Measurements from ENCODE around the gene TSHZ2. TPM values are rescaled to one million over a fixed set of nuclear protein-coding genes. Genes with fewer than 3 reads are reported as not detected.

TSHZ2 gene
- total RNA-seq, 1 donor from 2014 or later = 19.8 TPM

- H3K9me3 Mint-ChIP-seq = peaks cover 4% of the 10 kb centered on the region
- intact Hi-C loops (cut with micrococcal nuclease) = no loop called here
- no peak overlapping the region for H3K4me3 Mint-ChIP-seq (ENCODE audit: low read depth)
- peaks cover 3% of the 10 kb centered on the region for H3K27me3 Mint-ChIP-seq (ENCODE audit: low read depth)
- no peak overlapping the region for H3K27ac Mint-ChIP-seq
- H3K36me3 Mint-ChIP-seq (ENCODE audit: low read depth) = no peaks in the 10 kb centered on the region
- no peak for DNase-seq (ENCODE audit: low spot score)
- peaks cover 2% of the 10 kb centered on the region for H3K4me1 Mint-ChIP-seq (ENCODE audit: low read depth)
Observed at GRCh38 chr20:53223626-53224172, 251.5 kb downstream of the TSHZ2 start.

- no peaks in the 10 kb centered on the region for H3K36me3 Mint-ChIP-seq (ENCODE audit: low read depth)
- H3K4me3 Mint-ChIP-seq (ENCODE audit: low read depth) = no peak overlapping the region
- peaks cover 2% of the 10 kb centered on the region for H3K4me1 Mint-ChIP-seq (ENCODE audit: low read depth)
- no peak overlapping the region for H3K27ac Mint-ChIP-seq
- no peak for DNase-seq (ENCODE audit: low spot score)
- H3K9me3 Mint-ChIP-seq = peaks cover 4% of the 10 kb centered on the region
- intact Hi-C loops (cut with micrococcal nuclease) = no loop called here
- peaks cover 3% of the 10 kb centered on the region for H3K27me3 Mint-ChIP-seq (ENCODE audit: low read depth)
Observed at GRCh38 chr20:53224851-53225250, 252.7 kb downstream of the TSHZ2 start.

GRCh38 chr20:53226826-53227225 is 254.7 kb downstream of the TSHZ2 start:
- Mint-ChIP-seq H3K27me3 (ENCODE audit: low read depth) (peaks cover 3% of the 10 kb centered on the region), H3K4me1 (ENCODE audit: low read depth) (no peaks in the 10 kb centered on the region), H3K4me3 (ENCODE audit: low read depth) (no peak overlapping the region), H3K27ac (no peak overlapping the region), H3K9me3 (no peaks in the 10 kb centered on the region), H3K36me3 (ENCODE audit: low read depth) (no peaks in the 10 kb centered on the region)
- intact Hi-C loops (cut with micrococcal nuclease) = no loop called here
- no peak for DNase-seq (ENCODE audit: low spot score)

GRCh38 chr20:53227523-53227922 is 255.4 kb downstream of the TSHZ2 start:
- Mint-ChIP-seq H3K9me3 (no peaks in the 10 kb centered on the region), H3K4me1 (ENCODE audit: low read depth) (no peaks in the 10 kb centered on the region), H3K36me3 (ENCODE audit: low read depth) (no peaks in the 10 kb centered on the region), H3K27me3 (ENCODE audit: low read depth) (no peaks in the 10 kb centered on the region), H3K27ac (no peak overlapping the region), H3K4me3 (ENCODE audit: low read depth) (no peak overlapping the region)
- intact Hi-C loops (cut with micrococcal nuclease) = no loop called here
- no peak for DNase-seq (ENCODE audit: low spot score)

GRCh38 chr20:53231061-53231460 is 258.9 kb downstream of the TSHZ2 start:
- intact Hi-C loops (cut with micrococcal nuclease) = no loop called here
- Mint-ChIP-seq H3K36me3 (ENCODE audit: low read depth) (no peaks in the 10 kb centered on the region), H3K27me3 (ENCODE audit: low read depth) (no peaks in the 10 kb centered on the region), H3K4me3 (ENCODE audit: low read depth) (no peak overlapping the region), H3K9me3 (peaks cover 15% of the 10 kb centered on the region), H3K27ac (no peak overlapping the region), H3K4me1 (ENCODE audit: low read depth) (no peaks in the 10 kb centered on the region)
- DNase-seq (ENCODE audit: low spot score) = no peak

- peaks cover 23% of the 10 kb centered on the region for H3K9me3 Mint-ChIP-seq
- H3K27me3 Mint-ChIP-seq (ENCODE audit: low read depth) = no peaks in the 10 kb centered on the region
- H3K4me1 Mint-ChIP-seq (ENCODE audit: low read depth) = no peaks in the 10 kb centered on the region
- intact Hi-C loops (cut with micrococcal nuclease) = no loop called here
- H3K27ac Mint-ChIP-seq = no peak overlapping the region
- no peak for DNase-seq (ENCODE audit: low spot score)
- H3K4me3 Mint-ChIP-seq (ENCODE audit: low read depth) = no peak overlapping the region
- H3K36me3 Mint-ChIP-seq (ENCODE audit: low read depth) = no peaks in the 10 kb centered on the region
Observed at GRCh38 chr20:53237461-53237860, 265.3 kb downstream of the TSHZ2 start.

- DNase-seq (ENCODE audit: low spot score) = no peak
- Mint-ChIP-seq H3K4me1 (ENCODE audit: low read depth) (peaks cover 3% of the 10 kb centered on the region), H3K27me3 (ENCODE audit: low read depth) (no peaks in the 10 kb centered on the region), H3K36me3 (ENCODE audit: low read depth) (no peaks in the 10 kb centered on the region), H3K9me3 (peaks cover 23% of the 10 kb centered on the region), H3K27ac (no peak overlapping the region), H3K4me3 (ENCODE audit: low read depth) (no peak overlapping the region)
- intact Hi-C loops (cut with micrococcal nuclease) = no loop called here
Observed at GRCh38 chr20:53238121-53238660, 266.0 kb downstream of the TSHZ2 start.

GRCh38 chr20:53243152-53243551 is 271.0 kb downstream of the TSHZ2 start:
- H3K27ac Mint-ChIP-seq = no peak overlapping the region
- no peaks in the 10 kb centered on the region for H3K9me3 Mint-ChIP-seq
- DNase-seq (ENCODE audit: low spot score) = no peak
- no peaks in the 10 kb centered on the region for H3K36me3 Mint-ChIP-seq (ENCODE audit: low read depth)
- H3K4me1 Mint-ChIP-seq (ENCODE audit: low read depth) = peaks cover 7% of the 10 kb centered on the region
- H3K27me3 Mint-ChIP-seq (ENCODE audit: low read depth) = no peaks in the 10 kb centered on the region
- intact Hi-C loops (cut with micrococcal nuclease) = no loop called here
- no peak overlapping the region for H3K4me3 Mint-ChIP-seq (ENCODE audit: low read depth)

GRCh38 chr20:53244711-53245110 is 272.6 kb downstream of the TSHZ2 start:
- no peak overlapping the region for H3K27ac Mint-ChIP-seq
- peaks cover 7% of the 10 kb centered on the region for H3K4me1 Mint-ChIP-seq (ENCODE audit: low read depth)
- no peak overlapping the region for H3K4me3 Mint-ChIP-seq (ENCODE audit: low read depth)
- H3K27me3 Mint-ChIP-seq (ENCODE audit: low read depth) = no peaks in the 10 kb centered on the region
- H3K9me3 Mint-ChIP-seq = no peaks in the 10 kb centered on the region
- H3K36me3 Mint-ChIP-seq (ENCODE audit: low read depth) = no peaks in the 10 kb centered on the region
- intact Hi-C loops (cut with micrococcal nuclease) = no loop called here
- no peak for DNase-seq (ENCODE audit: low spot score)

GRCh38 chr20:53245574-53245973 is 273.4 kb downstream of the TSHZ2 start:
- Mint-ChIP-seq H3K36me3 (ENCODE audit: low read depth) (no peaks in the 10 kb centered on the region), H3K9me3 (no peaks in the 10 kb centered on the region), H3K4me1 (ENCODE audit: low read depth) (peaks cover 7% of the 10 kb centered on the region), H3K27ac (no peak overlapping the region), H3K4me3 (ENCODE audit: low read depth) (no peak overlapping the region), H3K27me3 (ENCODE audit: low read depth) (no peaks in the 10 kb centered on the region)
- no peak for DNase-seq (ENCODE audit: low spot score)
- intact Hi-C loops (cut with micrococcal nuclease) = no loop called here

GRCh38 chr20:53247468-53248103 is 275.4 kb downstream of the TSHZ2 start:
- Mint-ChIP-seq H3K27ac (no peak overlapping the region), H3K4me3 (ENCODE audit: low read depth) (no peak overlapping the region), H3K36me3 (ENCODE audit: low read depth) (no peaks in the 10 kb centered on the region), H3K27me3 (ENCODE audit: low read depth) (no peaks in the 10 kb centered on the region), H3K4me1 (ENCODE audit: low read depth) (peaks cover 7% of the 10 kb centered on the region), H3K9me3 (no peaks in the 10 kb centered on the region)
- no peak for DNase-seq (ENCODE audit: low spot score)
- intact Hi-C loops (cut with micrococcal nuclease) = no loop called here

- Mint-ChIP-seq H3K4me3 (ENCODE audit: low read depth) (no peak overlapping the region), H3K4me1 (ENCODE audit: low read depth) (peaks cover 7% of the 10 kb centered on the region), H3K36me3 (ENCODE audit: low read depth) (peaks cover 12% of the 10 kb centered on the region), H3K27ac (no peak overlapping the region), H3K27me3 (ENCODE audit: low read depth) (no peaks in the 10 kb centered on the region), H3K9me3 (no peaks in the 10 kb centered on the region)
- no peak for DNase-seq (ENCODE audit: low spot score)
- intact Hi-C loops (cut with micrococcal nuclease) = no loop called here
Observed at GRCh38 chr20:53250456-53250855, 278.3 kb downstream of the TSHZ2 start.

GRCh38 chr20:53252002-53252401 is 279.8 kb downstream of the TSHZ2 start:
- intact Hi-C loops (cut with micrococcal nuclease) = no loop called here
- Mint-ChIP-seq H3K36me3 (ENCODE audit: low read depth) (peaks cover 22% of the 10 kb centered on the region), H3K4me3 (ENCODE audit: low read depth) (no peak overlapping the region), H3K27ac (no peak overlapping the region), H3K9me3 (no peaks in the 10 kb centered on the region), H3K4me1 (ENCODE audit: low read depth) (peaks cover 7% of the 10 kb centered on the region), H3K27me3 (ENCODE audit: low read depth) (no peaks in the 10 kb centered on the region)
- no peak for DNase-seq (ENCODE audit: low spot score)

All from activated T-helper 2 cell treated with anti-CD3 and anti-CD28 coated beads, Interferon-gamma antibody, Interleukin-2, Interleukin-4, amounts not matched to agents 10 μg/mL and 5 μg/mL and 100 μg/mL, durations not matched to agents 14 hours and 24 hours and 36 hours (primary cell).